ENCODE data around the gene TTLL11. TPM values are rescaled to one million over a fixed set of nuclear protein-coding genes. Genes with fewer than 3 reads are reported as not detected.

The TTLL11 gene
- polyA plus RNA-seq, 3 donors from 2014 or later: 3.1 to 8.3 (median 5.6) TPM

DNA sequence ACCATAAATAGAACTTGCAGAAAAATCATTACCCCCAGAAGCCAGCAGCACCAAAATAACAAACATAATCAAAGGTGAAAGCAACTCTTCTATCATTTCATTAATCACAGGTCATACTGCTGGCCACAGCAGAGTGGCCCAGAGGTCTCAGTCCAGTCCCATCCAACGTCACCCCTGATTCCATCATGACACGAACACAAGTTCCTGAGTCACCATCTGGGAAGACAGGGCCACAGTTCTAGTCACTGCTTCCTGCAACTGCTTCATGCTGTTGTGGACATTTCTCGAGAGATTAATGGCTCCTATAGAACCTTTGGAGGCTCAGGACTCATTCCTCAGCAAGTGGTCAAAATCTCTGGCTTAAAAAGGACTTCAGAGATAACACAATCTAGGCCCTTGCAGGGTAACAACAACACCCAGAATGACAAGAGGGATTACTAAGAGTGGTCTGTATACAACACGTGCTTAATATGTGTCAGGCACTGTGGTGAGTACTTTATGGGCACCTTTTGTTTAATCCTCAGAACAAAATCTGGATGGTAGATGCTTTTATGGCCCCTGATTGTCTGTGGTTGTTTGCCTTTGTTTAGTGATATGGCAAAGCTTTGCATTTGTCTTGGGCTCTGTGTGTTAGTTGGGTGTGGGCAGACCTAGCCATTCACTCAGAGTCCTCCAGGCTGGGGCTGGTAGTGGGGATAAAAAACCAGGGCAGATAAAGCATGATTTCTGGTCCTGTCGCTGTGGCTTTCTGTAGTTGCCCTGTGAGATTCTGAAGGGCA lies 257.3 kb downstream of the TTLL11 start:
- Mint-ChIP-seq H3K9me3 (no peaks in the 10 kb centered on the region), H3K27me3 (ENCODE audit: low read depth in 3 of 3) (peaks cover 0 to 1% (median 1%) of the 10 kb centered on the region in 3 donors), H3K27ac (no peak overlapping the region), H3K4me3 (no peak overlapping the region), H3K36me3 (peaks cover 0 to 3% (median 0%) of the 10 kb centered on the region in 3 donors), H3K4me1 (no peaks in the 10 kb centered on the region)
- DNase-seq: no peak

DNA sequence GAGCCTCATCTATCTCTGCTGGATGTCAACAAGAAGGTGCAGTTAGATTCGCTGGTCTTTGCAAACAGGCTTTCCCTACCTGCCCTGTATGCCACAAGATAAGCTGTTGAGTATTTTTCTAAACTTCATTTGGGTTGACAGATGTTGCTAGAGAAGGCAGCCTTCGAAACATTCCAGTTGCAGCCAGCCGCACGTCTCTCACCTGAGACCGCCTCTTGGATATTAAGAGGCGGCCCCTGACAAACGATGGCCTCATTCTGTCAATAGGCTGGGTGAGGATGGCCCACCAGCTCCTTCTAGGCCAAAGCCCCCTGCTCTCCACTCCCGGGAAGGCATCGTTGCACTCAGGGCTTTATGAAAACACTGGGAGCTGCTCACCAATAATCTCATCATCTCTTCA lies 260.0 kb downstream of the TTLL11 start:
- Mint-ChIP-seq H3K36me3 (peaks cover 0 to 3% (median 0%) of the 10 kb centered on the region in 3 donors), H3K9me3 (no peaks in the 10 kb centered on the region), H3K27ac (no peak overlapping the region), H3K27me3 (ENCODE audit: low read depth in 3 of 3) (peaks cover 0 to 1% (median 1%) of the 10 kb centered on the region in 3 donors), H3K4me1 (no peaks in the 10 kb centered on the region), H3K4me3 (no peak overlapping the region)
- DNase-seq: no peak

DNA sequence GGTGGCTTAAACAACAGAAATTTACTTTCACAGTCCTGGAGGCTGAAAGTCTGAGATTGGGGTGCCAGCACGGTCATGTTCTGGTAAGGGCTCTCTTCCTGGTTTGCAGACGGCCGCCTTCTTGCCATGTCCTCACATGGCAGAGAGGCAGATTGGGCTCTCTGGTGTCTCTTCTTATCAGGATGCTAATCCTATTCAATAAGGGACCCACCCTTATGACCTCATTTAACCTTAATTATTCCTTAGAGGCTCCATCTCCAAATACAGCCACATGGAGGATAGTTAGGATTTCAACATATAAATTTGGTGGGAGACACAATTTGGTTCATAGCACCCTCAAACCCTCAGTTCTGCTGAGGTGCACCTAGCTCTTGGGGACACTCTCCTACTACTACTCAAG lies 261.2 kb downstream of the TTLL11 start:
- no peak for DNase-seq
- Mint-ChIP-seq H3K27me3 (ENCODE audit: low read depth in 3 of 3) (peaks cover 0 to 1% (median 1%) of the 10 kb centered on the region in 3 donors), H3K36me3 (peaks cover 0 to 3% (median 0%) of the 10 kb centered on the region in 3 donors), H3K4me3 (no peak overlapping the region), H3K9me3 (no peaks in the 10 kb centered on the region), H3K4me1 (no peaks in the 10 kb centered on the region), H3K27ac (no peak overlapping the region)

DNA sequence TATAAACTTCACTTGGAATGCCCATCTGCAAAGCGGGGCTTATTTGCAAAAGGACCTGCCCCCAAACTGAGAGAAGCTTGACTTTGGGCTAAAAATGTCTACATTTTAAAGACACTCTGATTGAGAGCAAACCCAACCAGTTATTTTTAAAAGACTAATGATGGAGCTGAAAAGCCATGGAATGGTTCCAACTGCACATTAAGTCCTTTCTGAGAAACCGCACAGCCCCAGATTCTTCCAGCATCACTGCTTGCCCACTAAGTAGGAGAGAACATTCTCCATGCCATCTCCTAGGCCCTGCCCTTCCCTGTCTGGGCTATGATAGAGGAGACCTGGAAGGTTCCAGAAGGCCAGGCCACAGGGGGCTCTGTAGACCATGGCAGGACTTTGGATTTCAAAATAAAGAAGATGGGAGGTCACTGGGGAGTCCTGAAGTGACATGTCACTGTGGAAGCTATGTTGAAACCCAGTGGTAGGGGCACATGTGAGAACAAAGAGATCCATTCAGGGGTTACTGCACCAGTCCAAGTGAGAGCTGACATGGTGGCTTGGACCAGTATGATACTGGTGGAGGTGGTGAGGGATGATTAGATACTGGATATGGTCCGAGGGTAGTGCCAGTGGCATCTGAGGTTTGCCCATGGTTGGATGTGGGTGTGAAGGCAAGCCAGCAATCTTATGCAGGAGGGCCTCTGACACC lies 262.5 kb downstream of the TTLL11 start:
- Mint-ChIP-seq H3K4me1 (no peaks in the 10 kb centered on the region), H3K27ac (no peak overlapping the region), H3K27me3 (ENCODE audit: low read depth in 3 of 3) (no peaks in the 10 kb centered on the region), H3K4me3 (no peak overlapping the region), H3K36me3 (no peaks in the 10 kb centered on the region), H3K9me3 (no peaks in the 10 kb centered on the region)
- DNase-seq: no peak

DNA sequence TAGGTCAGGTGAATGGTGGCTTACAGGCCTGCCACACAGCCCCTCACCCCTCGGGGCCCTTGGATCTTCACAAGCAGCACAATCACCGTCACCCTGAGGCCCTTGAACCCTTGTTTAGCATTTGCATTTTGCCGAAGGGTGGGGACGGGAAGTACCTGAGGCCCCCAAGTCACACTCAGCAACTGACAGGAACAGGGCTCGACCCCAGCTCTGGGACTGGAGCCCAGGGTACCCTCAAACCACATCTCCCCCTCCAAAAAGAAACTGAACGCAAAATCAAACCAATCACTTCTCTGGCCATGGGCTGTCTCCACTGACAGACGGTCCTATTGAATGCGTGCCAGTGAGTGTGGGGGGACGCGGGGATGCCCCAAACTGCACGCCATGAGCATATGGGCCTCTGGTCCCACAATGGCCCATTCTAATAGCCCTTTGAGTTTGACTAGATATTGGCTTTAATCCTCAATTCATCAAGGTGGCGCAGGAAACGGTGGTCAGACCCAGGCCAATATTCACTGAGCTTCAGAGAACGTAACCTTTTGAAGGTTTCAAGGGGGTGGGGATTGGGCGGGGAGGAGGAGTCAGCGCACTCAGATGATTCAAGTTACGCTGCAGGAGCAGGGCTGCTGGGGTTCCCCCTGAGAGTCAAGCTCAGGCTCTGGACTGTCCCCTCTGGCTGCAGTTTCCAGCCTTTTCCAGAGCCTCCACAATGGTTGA lies 265.7 kb downstream of the TTLL11 start:
- no peak for DNase-seq
- H3K4me3 Mint-ChIP-seq: no peak overlapping the region
- H3K27ac Mint-ChIP-seq: no peak overlapping the region
- no peaks in the 10 kb centered on the region for H3K4me1 Mint-ChIP-seq
- no peaks in the 10 kb centered on the region for H3K9me3 Mint-ChIP-seq
- no peaks in the 10 kb centered on the region for H3K36me3 Mint-ChIP-seq
- peaks cover 0 to 1% (median 0%) of the 10 kb centered on the region in 3 donors for H3K27me3 Mint-ChIP-seq (ENCODE audit: low read depth in 3 of 3)

DNA sequence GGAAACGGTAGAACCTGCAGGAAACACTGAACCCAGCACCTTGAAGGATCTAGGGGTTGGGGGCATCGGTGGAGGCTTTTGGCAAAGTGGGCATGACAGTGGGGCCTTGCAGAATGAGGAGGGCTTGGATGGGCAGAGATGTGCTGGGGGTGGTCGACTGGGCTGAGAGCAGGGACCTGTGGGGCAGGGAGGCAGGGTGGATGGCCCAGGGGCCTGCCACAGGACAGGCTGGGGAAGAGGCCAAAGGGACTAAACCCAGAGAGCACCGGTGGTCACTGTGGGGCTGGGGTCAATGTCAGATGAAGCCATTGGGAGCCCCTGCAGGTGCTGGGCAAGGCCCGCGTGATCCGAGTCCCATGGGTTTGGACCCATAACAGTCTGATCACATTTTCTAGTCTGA lies 266.4 kb downstream of the TTLL11 start:
- Mint-ChIP-seq H3K36me3 (no peaks in the 10 kb centered on the region), H3K27me3 (ENCODE audit: low read depth in 3 of 3) (peaks cover 0 to 1% (median 0%) of the 10 kb centered on the region in 3 donors), H3K27ac (no peak overlapping the region), H3K4me1 (no peaks in the 10 kb centered on the region), H3K9me3 (no peaks in the 10 kb centered on the region), H3K4me3 (no peak overlapping the region)
- no peak for DNase-seq

DNA sequence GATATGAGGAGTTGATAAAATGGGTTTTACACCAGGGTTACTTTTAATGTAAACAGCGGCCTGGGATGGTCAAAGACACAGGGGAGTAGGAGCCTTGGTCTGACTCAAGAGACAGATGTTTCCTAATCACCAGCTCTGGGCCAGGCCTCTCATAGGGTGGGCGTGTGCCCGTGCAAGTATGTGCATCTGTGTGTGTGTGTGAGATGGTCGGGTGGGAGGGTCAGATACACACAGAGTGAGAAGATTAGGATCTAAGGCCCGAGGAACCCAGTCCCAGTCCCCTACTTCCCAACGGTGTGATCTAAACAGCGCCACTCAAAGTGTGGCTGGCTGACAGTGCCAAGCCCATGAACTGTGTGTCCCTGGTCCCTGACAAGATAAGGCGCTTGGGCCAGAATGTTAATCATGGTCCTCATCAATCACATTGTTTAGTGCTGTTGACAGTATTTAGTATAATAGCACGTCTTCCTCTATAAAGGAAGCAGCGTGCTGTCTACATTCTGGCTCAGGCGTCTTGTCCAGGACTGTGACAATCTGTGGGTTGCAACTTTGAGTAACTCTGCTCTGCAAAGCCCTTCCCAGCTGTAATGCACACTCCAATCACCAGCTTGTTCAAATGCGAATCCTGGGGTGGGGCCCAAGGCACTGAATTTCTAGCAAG lies 267.9 kb downstream of the TTLL11 start:
- Mint-ChIP-seq H3K36me3 (no peaks in the 10 kb centered on the region), H3K4me1 (no peaks in the 10 kb centered on the region), H3K27me3 (ENCODE audit: low read depth in 3 of 3) (peaks cover 0 to 1% (median 0%) of the 10 kb centered on the region in 3 donors), H3K9me3 (no peaks in the 10 kb centered on the region), H3K4me3 (no peak overlapping the region), H3K27ac (no peak overlapping the region)
- no peak for DNase-seq

DNA sequence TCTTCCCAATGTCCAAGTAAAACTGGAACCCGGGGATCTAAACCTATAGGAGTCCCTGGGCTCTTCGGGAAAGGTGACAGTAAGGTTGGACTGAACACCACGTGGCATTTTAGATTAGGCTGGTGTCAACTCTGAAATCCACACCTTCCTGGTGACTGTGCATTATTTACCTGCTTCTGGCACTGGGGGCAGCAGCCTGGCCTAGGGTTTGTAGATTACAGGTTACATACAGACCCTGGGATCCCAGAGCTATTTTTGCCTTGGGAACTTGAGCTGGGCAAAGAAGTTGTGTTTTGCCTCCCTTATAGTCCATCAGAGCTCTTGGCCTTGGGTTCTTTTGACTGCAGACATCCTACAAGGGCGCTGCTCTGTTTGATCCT lies 268.5 kb downstream of the TTLL11 start:
- Mint-ChIP-seq H3K4me3 (no peak overlapping the region), H3K27me3 (ENCODE audit: low read depth in 3 of 3) (peaks cover 0 to 1% (median 0%) of the 10 kb centered on the region in 3 donors), H3K36me3 (no peaks in the 10 kb centered on the region), H3K4me1 (no peaks in the 10 kb centered on the region), H3K27ac (no peak overlapping the region), H3K9me3 (no peaks in the 10 kb centered on the region)
- DNase-seq: no peak

DNA sequence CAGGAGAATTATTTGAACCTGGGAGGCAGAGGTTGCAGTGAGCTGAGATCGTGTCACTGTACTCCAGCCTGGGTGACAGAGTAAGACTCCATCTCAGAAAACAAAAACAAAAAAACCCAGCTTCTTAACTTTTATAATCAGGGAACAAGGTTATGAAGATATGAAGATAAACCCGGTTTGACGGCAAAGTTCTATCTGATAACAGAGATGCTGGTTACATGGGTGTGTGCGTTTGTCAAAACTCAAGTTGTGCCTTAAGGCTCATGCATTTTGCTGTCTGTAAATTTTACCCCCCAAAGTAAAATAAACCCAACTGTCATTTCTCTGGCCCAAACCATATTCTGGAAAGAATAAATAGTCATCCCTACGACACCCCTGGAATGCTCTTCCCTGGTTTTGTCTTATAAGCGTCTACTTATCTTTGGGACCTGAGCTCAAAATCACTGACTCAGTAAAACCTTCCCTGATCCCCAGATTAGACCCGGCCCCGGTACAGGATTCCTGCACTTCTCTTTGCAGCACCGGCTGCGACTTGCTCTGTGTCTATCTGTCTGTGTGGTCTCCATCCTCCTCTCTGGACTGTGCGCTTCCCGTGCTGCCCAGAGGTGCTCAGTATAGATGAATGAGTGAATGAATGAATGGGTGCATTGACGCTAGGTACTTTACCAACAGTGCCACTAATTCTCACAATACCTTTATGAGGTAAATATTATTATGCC lies 269.5 kb downstream of the TTLL11 start:
- H3K27me3 Mint-ChIP-seq (ENCODE audit: low read depth in 3 of 3): peaks cover 0 to 1% (median 0%) of the 10 kb centered on the region in 3 donors
- H3K4me3 Mint-ChIP-seq: no peak overlapping the region
- no peaks in the 10 kb centered on the region for H3K9me3 Mint-ChIP-seq
- H3K27ac Mint-ChIP-seq: no peak overlapping the region
- no peaks in the 10 kb centered on the region for H3K36me3 Mint-ChIP-seq
- no peak for DNase-seq
- no peaks in the 10 kb centered on the region for H3K4me1 Mint-ChIP-seq

DNA sequence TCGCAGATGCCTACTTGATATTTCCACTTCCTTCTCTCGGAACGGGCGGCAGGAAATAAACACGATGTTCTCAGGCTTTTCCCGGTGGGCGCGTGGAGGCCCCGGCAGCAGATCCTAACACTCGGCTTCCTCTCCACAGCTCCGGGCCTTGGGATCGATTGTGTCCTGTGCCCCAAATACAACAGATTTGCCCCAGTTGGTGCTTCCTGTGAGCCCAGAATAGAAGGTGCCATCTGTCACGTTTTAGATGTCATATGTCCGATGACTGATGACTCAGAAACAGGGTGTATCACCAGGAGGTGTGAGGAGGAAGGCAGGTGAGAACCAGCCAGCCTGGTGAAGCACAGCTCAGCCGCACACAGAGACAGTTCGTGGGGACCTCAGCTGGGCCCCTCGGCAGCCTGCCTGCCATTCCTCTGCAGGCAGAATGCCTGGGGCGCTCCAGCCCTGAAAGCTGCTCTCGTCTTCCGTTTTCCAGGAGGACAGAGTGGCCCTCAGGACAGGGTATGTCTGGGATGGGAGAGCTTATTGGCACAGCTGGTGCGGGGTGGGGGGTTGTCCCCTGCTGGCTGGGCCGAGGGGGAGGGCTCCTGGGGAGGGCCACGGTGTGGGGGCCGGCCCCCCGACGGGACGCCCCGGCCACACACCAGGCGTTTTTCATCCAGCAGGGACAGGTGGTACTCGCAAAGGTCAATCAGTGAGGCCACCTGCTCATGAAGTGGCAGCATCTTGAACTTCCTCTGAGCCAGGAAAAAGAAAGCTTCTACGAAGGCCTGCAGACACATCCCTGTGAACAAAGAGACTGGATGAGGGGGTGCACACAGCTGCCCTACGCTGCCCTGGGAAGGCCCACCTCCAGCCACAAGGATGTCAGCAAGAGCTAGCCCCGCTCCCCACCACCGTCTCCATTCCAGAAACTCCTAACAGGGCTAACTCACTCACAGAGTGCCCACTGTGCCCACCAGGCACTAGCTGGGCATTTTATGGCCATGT lies 270.7 kb downstream of the TTLL11 start:
- H3K27me3 Mint-ChIP-seq (ENCODE audit: low read depth in 3 of 3): peaks cover 0 to 3% (median 0%) of the 10 kb centered on the region in 3 donors
- H3K4me3 Mint-ChIP-seq: no peak overlapping the region
- no peak overlapping the region for H3K27ac Mint-ChIP-seq
- no peaks in the 10 kb centered on the region for H3K9me3 Mint-ChIP-seq
- no peaks in the 10 kb centered on the region for H3K36me3 Mint-ChIP-seq
- no peaks in the 10 kb centered on the region for H3K4me1 Mint-ChIP-seq
- no peak for DNase-seq

DNA sequence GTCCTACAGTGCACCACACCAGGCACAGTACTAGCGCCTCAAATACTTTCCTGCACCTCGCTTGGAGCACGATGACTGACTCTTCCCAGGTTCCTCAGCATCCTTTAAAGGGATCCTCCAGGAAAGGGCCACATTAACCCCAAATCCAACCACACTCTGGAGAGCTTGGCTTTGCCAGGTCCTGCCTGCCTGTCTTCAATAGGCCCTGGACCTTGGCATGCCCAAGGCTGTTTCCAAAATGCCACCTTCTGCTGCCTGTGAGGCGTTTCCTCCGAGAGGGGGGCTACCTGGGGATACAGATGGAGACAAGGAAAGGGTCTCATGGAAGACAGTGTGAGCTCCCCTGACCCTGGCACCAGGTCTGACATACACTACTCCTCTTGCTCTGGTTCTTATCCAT lies 271.8 kb downstream of the TTLL11 start:
- no peaks in the 10 kb centered on the region for H3K4me1 Mint-ChIP-seq
- no peak for DNase-seq
- H3K27ac Mint-ChIP-seq: no peak overlapping the region

DNA sequence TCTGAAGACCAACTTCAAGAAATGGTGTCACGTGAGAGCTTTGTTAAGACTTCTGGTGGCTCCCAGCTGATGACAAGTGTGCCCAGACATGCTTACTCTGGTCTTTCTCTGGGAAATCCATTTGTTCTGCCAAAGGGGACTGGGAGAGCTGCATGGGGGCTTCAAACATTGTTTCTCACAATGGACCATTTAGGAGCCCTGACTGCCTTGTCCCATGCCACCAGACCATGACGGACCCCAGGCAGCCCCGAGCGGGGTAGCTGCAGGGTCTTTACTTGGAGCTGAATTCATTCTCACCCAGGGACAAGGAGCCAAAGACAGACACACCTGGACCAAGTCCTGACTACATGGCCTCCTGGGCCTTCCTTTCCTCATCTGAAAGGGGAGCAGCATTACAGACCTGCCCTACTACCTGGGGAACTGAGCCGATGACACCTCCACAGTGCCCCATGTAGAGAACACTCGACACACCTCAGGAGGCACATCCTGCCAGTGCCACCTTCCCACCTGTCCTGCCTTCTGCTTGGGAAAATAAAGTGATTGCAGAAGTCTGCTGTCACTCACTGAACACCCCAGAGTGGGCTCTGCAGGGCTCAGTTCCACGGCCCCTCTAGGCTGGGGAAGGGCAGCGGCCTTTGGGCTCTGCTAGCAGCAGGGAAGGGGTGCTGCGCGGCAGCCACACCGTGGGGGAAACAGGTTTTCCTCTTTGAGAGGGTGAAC lies 272.7 kb downstream of the TTLL11 start:
- Mint-ChIP-seq H3K36me3 (no peaks in the 10 kb centered on the region), H3K27ac (no peak overlapping the region), H3K4me1 (no peaks in the 10 kb centered on the region), H3K27me3 (ENCODE audit: low read depth in 3 of 3) (peaks cover 0 to 4% (median 1%) of the 10 kb centered on the region in 3 donors), H3K9me3 (no peaks in the 10 kb centered on the region), H3K4me3 (no peak overlapping the region)
- no peak for DNase-seq

More for the DNA sequence above, 271.8 kb downstream of the TTLL11 start:
- Mint-ChIP-seq H3K9me3 (no peaks in the 10 kb centered on the region), H3K4me3 (no peak overlapping the region), H3K36me3 (no peaks in the 10 kb centered on the region), H3K27me3 (ENCODE audit: low read depth in 3 of 3) (peaks cover 0 to 4% (median 0%) of the 10 kb centered on the region in 3 donors)

All from immature natural killer cell (primary cell).